SK-N-MC (cell line): ENCODE measurements around the gene ABHD13.

ENCODE experiments used
- DNase-seq: peaks from one replicate; pipeline ENCODE4 v3.0.0-alpha.2; 2011; ENCODE audit warnings: low read depth, low spot score
- H3K27ac ChIP-seq: fragments of 200-600 bp; sonication (generic); 2 replicates; pipeline ENCODE4 v1.5.1; 2016; ENCODE audit warnings: mixed run types
- H3K36me3 ChIP-seq: fragments of 200-600 bp; sonication (generic); 2 replicates; pipeline ENCODE4 v1.6.1; 2017; ENCODE audit warnings: antibody characterized with exemption, low read length, mixed read lengths; ENCODE audit not compliant: insufficient read depth
- H3K4me3 ChIP-seq: fragments of 200-600 bp; sonication (generic); 2 replicates; pipeline ENCODE4 v1.5.1; 2016
- H3K9ac ChIP-seq: fragments of 200-600 bp; sonication (generic); 2 replicates; pipeline ENCODE4 v1.8.0; 2017; ENCODE audit warnings: mixed run types, mixed read lengths; ENCODE audit not compliant: insufficient read length
- H3K9me3 ChIP-seq: fragments of 200-600 bp; sonication (generic); 2 replicates; pipeline ENCODE4 v1.6.1; 2017; ENCODE audit warnings: low read depth, mild to moderate bottlenecking, antibody characterized with exemption, low read length, moderate library complexity, mixed read lengths
- EZH2 ChIP-seq: fragments of 200-600 bp; sonication (generic); IDR thresholded peaks from one replicate; pipeline ENCODE4 v1.6.1; 2017; ENCODE audit warnings: antibody characterized with exemption
- FOXP2 ChIP-seq: optimal IDR thresholded peaks from 2 replicates; pipeline ENCODE3; 2011; ENCODE audit warnings: mild to moderate bottlenecking, moderate library complexity; ENCODE audit not compliant: insufficient read depth; ENCODE audit errors: extremely low read length, control extremely low read depth
- POLR2AphosphoS5 ChIP-seq: IDR thresholded peaks from 2 replicates; pipeline ENCODE4 v1.6.1; 2012; ENCODE audit warnings: mild to moderate bottlenecking, low read depth, low read length, borderline replicate concordance

The ABHD13 gene

GRCh38 chr13:108268466-108269112 is 50.4 kb downstream of the ABHD13 start:
- TF ChIP-seq POLR2AphosphoS5: no peak
- no peak for TF ChIP-seq FOXP2
- TF ChIP-seq EZH2: no peak
- no peak for DNase-seq
- Histone ChIP-seq H3K9ac (no peak overlapping the region), H3K4me3 (0 out of 2 replicates have a peak overlapping the region, but pooled peaks have one; percentile 20), H3K36me3 (no peaks in the 10 kb centered on the region), H3K27ac (peak overlapping the region; percentile 83), H3K9me3 (no peaks in the 10 kb centered on the region)

DNA sequence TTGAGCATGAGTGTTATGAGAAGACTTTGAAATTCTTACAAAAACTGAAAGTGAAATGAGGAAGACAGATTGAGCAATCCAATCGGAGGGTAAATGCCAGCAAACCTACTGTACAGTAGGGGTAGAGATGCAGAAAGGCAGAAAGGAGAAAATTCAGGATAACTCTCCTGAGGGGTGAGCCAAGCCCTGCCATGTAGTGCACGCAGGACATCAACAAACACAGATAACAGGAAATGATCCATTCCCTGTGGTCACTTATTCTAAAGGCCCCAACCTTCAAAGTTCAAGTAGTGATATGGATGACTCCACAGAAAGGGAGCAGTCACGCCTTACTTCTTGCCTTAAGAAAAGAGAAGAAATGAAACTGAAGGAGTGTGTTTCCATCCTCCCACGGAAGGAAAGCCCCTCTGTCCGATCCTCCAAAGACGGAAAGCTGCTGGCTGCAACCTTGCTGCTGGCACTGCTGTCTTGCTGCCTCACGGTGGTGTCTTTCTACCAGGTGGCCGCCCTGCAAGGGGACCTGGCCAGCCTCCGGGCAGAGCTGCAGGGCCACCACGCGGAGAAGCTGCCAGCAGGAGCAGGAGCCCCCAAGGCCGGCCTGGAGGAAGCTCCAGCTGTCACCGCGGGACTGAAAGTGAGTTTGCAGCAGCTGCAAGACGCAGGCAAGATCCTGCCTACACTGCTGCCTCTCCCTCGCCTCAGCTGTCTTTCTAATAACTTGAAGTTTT is 51.6 kb downstream of the ABHD13 start, which contains the start of gene TNFSF13B:
TNFSF13B (plus strand) TSS at position 118 of the 728 bp plus-strand sequence; CDS start at position 296, 178 bp downstream.
- Histone ChIP-seq H3K27ac (peak within 1 kb of the TSS; percentile 83), H3K4me3 (peak within 1 kb of the TSS; percentile 58), H3K9ac (peak within 1 kb of the TSS; percentile 56), H3K36me3 (no peaks in the 10 kb centered on the region), H3K9me3 (no peaks in the 10 kb centered on the region)
- no peak for TF ChIP-seq FOXP2
- TF ChIP-seq EZH2: no peak
- TF ChIP-seq POLR2AphosphoS5: no peak
- no peak for DNase-seq

- no peak for TF ChIP-seq EZH2
- no peak for TF ChIP-seq FOXP2
- no peak for TF ChIP-seq POLR2AphosphoS5
- H3K9ac ChIP-seq: no peak overlapping the region
- DNase-seq: no peak
- no peaks in the 10 kb centered on the region for H3K9me3 ChIP-seq
- H3K27ac ChIP-seq: no peak overlapping the region
- peak overlapping the region; percentile 58; the same call in 1 of the 2 replicates for H3K4me3 ChIP-seq
- H3K36me3 ChIP-seq: no peaks in the 10 kb centered on the region
These were observed 52.2 kb downstream of the ABHD13 start for GRCh38 chr13:108270442-108270841.

GRCh38 chr13:108272333-108272732 is 54.1 kb downstream of the ABHD13 start:
- no peak for DNase-seq

DNA sequence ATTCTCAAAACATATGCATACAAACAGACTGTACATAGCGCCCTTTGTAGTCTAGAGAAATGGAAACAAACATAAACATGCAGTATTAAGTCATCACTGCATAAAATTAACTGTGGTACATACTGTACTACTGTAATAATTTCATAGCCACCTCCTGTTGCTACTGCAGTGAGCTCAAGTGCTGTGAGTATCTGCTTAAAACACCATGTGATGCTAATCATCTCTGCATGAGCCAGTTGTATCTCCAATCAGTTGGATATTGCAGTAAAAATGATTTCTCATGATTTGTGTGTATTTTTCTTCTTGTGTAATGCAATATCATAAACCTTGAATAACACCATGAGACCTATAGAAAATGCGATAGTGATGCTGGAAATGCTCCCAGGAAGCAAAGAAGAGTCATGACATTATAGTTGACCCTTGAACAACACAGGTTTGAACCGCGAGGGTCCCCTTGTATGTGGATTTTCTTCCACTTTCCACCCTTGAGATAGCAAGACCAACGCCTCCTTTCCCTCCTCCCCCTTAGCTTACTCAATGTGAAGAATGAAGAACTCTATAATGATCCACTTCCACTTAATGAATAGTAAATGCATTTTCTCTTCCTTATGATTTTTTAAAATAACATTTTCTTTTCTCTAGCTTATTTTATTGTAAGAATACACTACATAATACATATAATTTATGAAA is 55.4 kb downstream of the ABHD13 start:
- H3K9ac ChIP-seq: no peak overlapping the region
- H3K27ac ChIP-seq: no peak overlapping the region; the same call in 1 of the 2 replicates
- no peak overlapping the region for H3K4me3 ChIP-seq
- no peaks in the 10 kb centered on the region for H3K36me3 ChIP-seq
- H3K9me3 ChIP-seq: no peaks in the 10 kb centered on the region
- no peak for TF ChIP-seq POLR2AphosphoS5
- no peak for TF ChIP-seq FOXP2
- no peak for TF ChIP-seq EZH2
- DNase-seq: no peak

More at GRCh38 chr13:108272333-108272732, 54.1 kb downstream of the ABHD13 start:
- TF ChIP-seq EZH2 (no peak), POLR2AphosphoS5 (no peak), FOXP2 (no peak)
- no peak overlapping the region for H3K27ac ChIP-seq
- no peaks in the 10 kb centered on the region for H3K9me3 ChIP-seq
- no peaks in the 10 kb centered on the region for H3K36me3 ChIP-seq
- H3K4me3 ChIP-seq: no peak overlapping the region
- no peak overlapping the region for H3K9ac ChIP-seq

GRCh38 chr13:108274718-108275117 is 56.5 kb downstream of the ABHD13 start:
- Histone ChIP-seq H3K9ac (no peak overlapping the region), H3K9me3 (no peaks in the 10 kb centered on the region), H3K4me3 (no peak overlapping the region), H3K27ac (no peak overlapping the region), H3K36me3 (no peaks in the 10 kb centered on the region)
- TF ChIP-seq POLR2AphosphoS5 (no peak), FOXP2 (no peak), EZH2 (no peak)
- DNase-seq: no peak

- H3K36me3 ChIP-seq: no peaks in the 10 kb centered on the region
- H3K27ac ChIP-seq: no peak overlapping the region
- H3K9me3 ChIP-seq: no peaks in the 10 kb centered on the region
- DNase-seq: no peak
- no peak overlapping the region for H3K4me3 ChIP-seq
- TF ChIP-seq POLR2AphosphoS5: no peak
- TF ChIP-seq FOXP2: no peak
- no peak for TF ChIP-seq EZH2
- no peak overlapping the region for H3K9ac ChIP-seq
These were observed 57.9 kb downstream of the ABHD13 start for GRCh38 chr13:108276060-108276459.

DNA sequence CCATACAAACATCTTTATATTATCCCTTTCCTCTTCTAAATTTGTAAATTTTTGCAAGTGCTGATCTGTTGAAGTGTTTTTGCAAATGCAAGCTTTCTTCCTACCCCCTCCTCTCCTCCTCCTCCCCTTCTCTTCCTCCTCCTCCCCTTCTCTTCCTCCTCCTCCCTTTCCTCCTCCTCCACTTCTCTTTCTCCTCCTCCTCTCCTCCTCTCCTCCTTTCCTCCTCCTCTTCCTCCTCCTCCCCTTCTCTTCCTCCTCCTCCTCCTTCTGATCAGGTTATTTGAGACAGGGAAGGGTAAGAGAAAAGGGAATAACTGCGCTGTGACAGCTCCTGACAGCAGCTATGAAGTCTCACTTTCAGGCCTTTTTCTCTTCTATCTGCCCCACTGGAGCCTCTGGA is 60.3 kb downstream of the ABHD13 start:
- H3K9ac ChIP-seq: no peak overlapping the region
- no peak for DNase-seq
- H3K36me3 ChIP-seq: no peaks in the 10 kb centered on the region
- no peak overlapping the region for H3K27ac ChIP-seq
- TF ChIP-seq POLR2AphosphoS5 (no peak), EZH2 (no peak), FOXP2 (no peak)
- H3K4me3 ChIP-seq: no peak overlapping the region
- H3K9me3 ChIP-seq: no peaks in the 10 kb centered on the region
